GM19397 (cell line): ENCODE measurements around the gene SLC16A2.

Experiments used
- ATAC-seq: cut with Tn5 transposase; IDR thresholded peaks from one replicate; pipeline ENCODE4 v1.9.1; 2021; ENCODE audit warnings: mild to moderate bottlenecking, moderate library complexity; ENCODE audit not compliant: unreplicated experiment

SLC16A2 gene

DNA sequence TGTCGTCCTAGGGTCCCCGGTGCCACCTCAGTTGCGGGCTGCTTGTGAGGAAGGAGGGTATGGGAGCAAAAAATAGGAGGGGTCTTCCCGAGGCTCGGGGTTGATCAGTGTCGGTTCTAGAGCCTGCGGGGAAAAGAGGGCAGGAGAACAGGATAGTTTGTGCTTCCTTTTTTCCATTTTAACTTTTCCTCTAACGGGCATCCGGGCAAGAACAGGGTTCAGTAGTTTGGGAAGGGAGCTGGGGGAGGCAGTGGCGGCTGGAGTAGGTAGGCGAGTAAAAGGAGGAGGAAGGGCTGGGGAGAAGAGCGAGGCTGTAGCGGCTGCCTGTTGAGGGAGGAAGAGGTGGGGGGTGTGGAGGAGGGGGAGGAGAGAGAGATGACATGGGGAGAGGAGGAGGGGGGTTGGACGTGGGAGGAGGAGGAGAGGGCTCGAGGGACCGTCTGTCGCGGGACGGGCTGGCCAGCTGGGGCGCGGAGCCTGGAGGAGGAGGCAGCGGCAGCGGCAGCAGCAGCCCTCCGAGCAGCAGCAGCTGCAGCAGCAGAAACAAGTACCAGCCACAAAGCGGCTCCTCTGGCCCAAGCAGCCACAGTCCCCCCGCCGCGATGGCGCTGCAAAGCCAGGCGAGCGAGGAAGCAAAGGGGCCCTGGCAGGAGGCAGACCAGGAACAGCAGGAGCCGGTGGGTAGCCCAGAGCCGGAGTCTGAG is at the start of gene SLC16A2:
TSS of gene SLC16A2 (plus strand) at position 458 of the 704 bp plus-strand sequence. CDS start at position 603, 145 bp downstream.
- ATAC-seq = no peak

DNA sequence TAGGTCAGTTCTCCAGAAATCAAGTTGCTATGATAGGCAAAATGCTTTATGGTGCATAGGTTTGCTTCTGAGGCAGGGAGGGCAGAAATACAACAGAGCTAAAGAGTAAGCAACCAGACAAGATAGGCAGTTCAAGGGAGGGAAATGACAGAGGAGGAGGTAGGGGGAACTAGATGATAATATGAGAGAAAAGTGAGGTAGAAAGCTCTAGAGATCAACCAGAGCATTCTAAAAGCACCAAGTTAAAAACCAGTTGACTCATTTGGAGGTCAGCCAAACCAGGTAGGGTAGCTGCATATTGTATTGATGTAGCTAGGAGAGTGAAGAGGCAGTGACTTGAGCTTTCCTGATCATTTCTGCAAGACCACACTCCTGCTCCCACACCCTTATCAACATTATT is 49.0 kb upstream of the SLC16A2 start:
- ATAC-seq = no peak

DNA sequence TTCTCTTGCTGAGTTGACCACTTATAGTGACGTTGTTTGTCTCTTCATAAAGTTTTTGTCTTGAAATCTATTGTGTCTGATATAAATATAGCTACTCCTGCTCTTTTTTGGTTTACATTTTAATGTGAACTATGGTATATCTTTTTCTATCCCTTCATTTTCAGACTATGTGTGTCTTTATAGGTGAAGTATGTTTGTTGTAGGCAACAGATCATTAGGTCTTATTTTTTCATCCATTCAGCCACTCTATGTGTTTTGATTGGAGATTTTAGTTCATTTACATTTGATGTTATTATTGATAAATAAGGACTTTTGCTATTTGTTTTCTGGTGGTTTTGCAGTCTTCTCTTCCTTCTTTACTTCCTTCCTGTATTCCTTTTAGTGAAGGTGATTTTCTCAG is 44.0 kb upstream of the SLC16A2 start:
- no peak for ATAC-seq

DNA sequence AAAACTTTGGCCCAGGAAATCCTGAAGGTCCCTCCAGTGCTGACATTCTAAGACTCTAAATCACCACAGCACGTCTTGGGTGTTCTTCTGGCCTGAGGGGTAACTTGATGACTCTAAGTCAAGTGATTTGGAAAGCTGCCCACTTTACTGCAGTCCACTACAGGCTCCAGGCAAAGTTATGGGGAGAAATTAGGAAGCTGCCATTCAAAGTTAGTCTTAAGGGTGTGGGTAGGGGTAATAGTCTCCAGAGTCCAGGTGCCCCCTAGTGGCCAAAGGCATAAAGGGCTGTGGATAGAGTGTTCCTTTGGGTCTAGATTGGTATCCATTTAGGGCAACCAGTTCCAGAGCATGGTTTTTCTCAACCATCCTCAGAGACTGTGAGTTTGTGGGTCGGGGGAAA is 38.7 kb upstream of the SLC16A2 start:
- ATAC-seq = no peak

DNA sequence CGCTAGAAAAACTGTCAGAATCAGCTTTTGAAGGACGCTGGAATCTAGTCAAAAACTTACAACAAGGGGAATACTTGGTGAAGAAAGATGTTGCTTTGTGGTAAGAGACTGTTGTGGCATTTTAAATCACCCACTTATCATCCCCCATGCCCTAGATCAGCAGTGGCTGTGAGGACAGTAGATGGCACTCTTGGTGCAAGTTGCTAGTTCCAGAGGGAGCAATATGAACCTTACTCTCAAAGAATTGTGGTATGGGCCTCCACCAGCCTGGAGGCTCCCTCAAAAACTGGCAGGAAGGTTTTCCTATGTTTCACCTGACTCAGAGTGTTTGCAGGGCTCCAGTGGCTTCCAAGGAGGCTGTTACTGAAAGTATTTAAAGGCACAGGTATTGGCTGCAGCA is 37.7 kb upstream of the SLC16A2 start:
- ATAC-seq = no peak

DNA sequence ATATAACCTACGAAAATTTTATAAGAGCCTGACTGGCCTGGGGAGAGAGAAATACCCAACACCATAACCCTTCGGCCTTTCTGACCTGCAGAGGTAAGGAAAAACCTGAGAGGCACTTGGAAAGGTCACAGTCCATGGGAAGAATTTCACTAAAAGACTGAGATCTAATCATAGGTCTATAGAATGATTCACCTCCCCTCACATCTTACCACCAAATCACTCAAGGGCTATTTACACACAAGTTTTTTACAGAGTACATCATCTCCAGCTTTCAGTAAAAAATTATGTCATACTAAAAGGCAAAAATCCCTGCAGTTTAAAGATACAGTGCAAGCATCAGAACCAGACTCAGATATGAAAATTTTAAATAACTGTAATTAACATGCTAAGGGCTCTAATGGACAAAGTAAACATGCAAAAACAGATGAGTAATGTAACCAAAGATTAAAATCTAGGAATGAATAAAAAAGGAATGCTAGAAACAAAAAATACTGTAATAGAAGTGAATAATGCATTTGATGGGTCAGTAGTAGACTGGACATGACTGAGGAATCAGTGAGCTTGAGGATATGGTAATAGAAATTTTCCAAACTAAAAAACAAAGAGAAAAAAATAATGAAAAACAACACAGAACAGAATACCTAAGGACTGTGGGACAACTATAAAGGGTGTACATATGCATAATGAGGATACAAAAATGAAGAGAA is 32.1 kb upstream of the SLC16A2 start:
- ATAC-seq = no peak

DNA sequence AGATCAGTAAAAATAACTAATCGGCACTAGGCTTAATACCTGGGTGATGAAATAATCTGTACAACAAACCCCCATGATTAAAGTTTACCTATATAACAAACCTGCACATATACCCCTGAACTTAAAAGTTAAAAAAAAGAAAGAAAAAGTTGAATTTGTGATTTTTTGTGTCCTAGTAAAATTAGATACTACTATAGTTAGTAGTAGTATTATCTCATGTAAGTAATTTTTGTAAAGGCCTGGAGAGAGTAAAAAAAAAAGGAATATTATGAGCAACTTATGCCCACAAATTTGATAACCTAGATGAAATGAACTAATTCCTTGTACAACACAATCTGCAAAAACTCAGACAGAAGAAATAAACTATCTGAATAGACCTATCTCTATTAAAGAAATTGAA is 25.7 kb upstream of the SLC16A2 start:
- no peak for ATAC-seq

DNA sequence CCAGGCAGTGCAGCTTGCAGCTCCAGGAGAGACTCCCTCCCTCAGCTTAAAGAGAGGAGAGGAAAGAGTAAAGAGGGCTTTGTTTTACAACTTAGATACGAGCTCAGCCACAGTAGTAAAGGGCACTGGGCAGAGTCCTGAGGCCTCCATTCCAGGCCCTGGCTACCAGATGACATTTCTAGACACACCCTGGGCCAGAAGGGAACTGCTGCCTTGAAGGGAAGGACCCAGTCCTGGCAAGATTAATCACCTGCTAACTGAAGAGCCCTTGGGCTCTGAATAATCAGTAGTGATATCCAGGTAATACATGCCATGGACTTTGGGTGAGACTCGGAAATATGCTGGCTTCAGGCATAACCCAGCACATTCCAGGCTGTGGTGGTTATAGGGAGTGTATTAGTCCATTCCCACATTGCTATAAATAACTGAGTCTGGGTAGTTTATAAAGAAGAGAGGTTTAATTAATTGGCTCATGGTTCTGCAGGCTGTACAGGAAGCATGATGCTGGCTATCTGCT is 15.3 kb upstream of the SLC16A2 start:
- ATAC-seq = no peak

DNA sequence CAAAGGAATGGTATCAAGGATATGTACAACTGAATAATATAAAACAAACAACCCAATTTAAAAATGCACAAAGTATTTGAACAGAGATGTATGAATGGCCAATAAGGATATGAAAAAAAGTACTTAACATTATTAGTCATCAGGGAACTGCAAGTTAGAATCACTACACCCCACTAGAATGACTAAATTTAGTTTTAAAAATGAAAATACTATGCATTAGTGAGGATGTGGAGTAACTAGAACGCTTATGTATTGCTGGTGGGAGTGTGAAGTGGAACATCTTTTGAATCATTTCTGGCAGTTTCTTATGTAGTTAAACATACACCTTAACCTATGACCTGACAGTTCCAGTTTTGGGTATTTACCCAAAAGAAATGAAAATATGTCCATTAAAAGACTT is 13.0 kb upstream of the SLC16A2 start:
- ATAC-seq = no peak

DNA sequence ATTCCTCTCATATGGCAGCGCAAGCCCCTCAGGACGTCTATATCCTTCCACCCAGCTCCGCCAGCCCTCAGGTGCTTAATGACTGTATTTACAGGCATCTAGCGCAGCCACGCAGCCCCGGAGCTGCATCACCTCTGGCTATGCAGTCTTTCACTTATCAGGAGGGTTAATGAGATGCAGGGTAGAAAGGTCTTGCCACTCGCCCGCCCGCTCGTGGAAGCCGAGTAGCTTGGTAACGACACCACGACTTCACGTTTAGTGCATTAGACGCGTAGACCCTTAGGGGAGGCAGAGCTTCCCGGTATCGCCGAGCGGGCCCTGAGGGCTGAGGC is 1.5 kb upstream of the SLC16A2 start:
- no peak for ATAC-seq

DNA sequence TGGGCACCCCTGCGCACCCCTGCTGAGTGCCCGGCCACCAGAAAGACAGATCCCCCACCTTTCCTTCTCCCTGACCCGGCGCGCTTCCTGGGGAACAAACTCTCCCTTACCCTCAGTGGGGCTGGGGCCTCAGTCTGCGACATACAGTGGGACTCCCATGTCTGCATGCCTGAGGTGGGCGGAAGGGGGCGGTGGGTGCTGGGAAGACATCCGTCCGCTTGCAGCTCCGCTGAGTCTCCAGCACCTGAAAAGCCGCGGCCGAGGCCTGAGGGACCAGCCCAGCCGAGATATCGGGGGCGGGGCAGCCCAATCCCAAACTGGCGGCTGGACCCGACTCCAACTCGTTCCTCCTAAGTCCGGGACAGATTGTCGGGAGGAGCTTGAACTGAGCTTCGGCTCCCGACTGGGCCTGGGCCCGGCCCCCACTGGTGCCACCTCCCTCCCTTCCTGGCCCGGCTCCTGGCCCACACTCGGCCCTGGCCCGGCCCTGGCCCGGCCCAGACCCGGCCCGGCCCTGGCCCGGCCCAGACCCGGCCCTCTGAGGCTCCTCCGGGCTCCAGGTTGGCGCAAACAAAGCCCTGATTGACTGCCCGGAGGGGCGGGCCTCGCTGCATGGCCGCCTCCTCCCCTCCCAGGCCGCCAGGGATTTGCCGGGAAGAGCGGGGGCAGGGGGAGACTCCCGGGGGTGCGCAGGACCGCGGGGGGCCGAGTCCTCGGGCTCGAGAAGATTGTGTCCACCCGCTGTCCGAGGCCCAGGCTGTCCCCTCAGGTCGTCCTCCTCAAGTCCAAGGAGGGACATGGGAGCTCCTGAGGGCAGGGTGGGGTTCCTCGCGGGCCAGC is 877 bp upstream of the SLC16A2 start:
- ATAC-seq = no peak

DNA sequence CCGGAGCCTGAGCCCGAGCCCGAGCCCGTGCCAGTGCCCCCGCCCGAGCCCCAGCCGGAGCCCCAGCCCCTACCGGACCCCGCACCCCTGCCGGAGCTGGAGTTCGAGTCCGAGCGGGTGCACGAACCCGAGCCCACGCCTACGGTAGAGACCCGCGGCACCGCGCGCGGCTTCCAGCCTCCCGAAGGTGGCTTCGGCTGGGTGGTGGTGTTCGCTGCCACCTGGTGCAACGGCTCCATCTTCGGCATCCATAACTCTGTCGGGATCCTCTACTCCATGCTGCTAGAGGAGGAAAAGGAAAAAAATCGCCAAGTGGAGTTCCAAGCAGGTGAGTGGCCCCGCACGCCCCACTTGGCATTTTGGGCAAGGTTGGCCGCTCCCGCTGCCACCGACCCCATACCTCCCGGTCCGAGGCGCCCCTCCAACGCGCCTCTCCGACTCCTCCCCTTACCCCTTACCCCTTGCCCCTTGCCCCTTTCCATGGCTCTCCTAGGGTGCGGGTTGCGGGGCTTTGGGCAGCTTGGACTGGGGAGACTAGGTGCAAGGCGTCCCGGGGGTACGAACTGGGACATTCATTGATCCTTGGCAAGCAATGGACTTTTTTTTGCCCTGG is 553 bp downstream of the SLC16A2 start:
- ATAC-seq = no peak

DNA sequence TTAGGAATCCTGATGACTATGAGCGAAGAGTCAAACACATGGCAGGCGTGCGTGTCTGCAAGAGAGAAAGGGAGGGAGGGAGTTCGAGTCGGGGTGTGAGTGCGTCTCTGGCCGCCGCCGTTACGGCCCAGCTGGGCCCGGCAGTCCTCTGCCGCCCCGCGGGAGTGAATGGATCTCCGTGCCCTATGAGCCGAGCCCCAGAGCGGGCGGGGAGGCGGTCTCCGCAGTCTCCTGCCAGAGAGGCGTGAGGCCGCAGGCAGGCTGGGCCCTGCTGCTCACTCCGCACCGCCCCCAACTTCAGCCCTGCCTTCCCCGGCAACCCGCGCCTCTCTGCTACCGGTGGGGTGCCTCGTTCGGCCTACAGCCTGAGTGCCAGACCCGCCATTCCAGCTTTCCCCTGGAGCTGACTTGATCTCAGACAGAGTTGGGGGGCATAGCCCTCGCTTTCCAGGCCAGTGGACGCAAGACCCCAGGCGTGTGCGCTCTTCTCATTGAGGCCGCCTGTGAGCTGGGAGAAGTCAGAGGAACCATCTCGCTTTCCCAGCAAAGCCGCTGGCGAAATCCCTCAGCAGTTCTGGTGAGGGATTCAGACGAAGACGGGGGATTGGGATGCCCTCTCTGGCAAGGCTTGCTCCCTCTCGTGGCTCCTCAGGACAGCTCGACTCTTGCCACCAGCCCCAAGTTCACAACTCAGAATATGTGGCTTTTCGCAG is 1.4 kb downstream of the SLC16A2 start:
- ATAC-seq = no peak

DNA sequence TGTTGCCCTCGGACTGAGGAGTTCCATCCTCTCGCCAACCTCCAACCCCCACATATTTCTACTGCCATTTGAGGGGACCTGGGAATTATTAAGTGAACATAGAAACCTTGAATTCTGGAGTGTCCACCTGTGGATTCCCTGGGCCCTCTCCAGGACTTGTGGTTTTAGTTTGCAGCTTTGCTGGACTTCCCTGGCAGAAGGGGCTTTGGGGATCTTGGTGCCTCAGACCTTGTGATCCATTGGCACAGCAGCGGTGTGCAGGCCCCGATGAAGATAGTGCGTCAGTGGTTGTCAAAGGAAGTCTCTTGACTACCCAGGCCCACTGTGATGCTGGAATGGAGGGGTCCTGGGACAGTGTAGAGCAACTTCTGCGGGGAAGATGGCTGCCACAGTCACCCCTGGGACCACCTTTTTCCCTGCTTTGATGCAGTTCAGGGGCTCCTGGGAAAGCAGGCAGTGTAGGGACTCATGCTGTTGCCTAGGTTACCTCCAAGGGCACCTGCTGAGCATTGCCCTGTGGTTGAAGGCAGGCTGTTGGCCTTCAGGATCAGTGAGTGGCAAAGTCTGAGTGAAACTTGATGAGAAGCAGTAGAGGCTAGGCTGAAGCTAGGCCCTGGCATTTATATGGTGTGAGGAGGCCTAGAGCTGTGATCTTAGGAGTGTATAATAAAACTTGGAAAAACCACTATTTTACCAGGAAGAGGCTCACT is 2.2 kb downstream of the SLC16A2 start:
- no peak for ATAC-seq

DNA sequence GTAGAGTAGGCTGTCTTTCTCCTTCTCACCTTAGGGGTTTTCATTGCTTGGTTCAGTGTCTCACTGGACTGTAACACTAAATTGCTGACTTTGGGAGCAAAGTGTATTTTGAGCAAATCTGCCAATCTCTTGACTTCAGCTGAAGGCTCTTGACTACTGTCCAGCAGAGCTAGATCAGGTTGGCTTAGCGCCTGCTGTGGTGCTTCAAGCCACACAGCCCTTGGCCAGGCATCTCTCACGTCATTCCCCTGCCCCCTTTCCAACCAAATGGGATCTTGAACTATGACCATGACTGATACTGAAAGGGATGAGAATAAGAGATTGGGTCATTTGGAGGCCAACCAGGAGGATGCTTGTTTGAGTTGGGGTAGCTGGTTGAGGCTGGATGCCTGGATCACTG is 4.8 kb downstream of the SLC16A2 start:
- no peak for ATAC-seq

DNA sequence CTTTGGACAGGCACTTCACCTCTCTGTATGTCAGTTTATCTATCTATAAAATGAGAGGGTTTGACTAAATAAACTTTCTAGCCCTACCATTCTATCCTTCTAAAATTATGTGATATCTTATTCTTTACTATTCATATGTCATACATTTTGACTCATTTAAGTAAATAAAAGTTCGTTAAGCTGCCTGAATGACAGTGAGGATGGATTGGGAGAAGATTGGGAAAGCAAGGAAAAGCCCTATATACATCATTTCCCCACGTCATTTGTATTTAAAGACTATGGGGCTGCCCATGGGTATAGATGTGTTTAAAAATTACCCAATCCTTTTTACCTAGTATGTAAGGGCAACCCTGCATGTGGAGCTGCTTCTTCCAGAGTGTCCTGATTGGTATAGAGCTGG is 5.3 kb downstream of the SLC16A2 start:
- no peak for ATAC-seq

DNA sequence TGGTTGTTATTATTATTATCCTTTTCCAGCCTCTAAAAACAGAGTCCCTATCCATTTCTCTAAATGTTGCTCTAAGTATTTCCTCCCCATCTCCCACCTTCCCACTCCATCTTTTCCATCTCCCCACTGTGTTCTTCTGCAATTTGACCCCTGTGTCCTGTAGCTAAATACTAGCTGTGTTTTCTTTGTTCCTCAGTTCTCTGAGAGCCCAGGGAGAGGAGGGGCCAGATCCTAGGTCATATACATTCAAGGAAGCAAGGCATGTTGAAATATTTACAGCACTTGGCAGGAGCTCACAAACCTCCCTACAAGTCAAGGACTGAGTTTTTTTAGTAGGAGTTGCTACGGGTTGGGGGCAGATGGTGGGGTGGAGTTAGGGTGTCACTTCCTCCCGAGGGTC is 10.5 kb downstream of the SLC16A2 start:
- ATAC-seq = no peak

DNA sequence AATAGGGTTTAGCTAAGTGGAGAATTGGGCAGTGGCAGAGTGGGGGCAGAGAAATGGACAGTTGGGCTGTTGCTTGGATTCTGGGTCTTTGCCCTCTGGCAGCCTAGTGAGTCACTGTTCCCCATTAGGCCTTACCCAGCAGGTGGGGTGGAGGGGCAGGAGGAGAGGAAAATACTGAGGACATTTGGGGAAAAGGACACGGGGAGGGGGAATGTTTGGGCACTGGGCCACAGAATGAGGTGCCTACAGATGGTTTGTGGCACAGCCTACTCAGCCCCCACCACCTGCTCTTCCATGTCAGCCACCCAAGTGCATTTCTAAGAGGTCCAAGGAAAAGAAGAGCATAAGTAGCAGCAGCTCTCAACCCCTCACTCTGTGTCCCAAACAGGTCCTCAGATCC is 13.0 kb downstream of the SLC16A2 start:
- no peak for ATAC-seq

DNA sequence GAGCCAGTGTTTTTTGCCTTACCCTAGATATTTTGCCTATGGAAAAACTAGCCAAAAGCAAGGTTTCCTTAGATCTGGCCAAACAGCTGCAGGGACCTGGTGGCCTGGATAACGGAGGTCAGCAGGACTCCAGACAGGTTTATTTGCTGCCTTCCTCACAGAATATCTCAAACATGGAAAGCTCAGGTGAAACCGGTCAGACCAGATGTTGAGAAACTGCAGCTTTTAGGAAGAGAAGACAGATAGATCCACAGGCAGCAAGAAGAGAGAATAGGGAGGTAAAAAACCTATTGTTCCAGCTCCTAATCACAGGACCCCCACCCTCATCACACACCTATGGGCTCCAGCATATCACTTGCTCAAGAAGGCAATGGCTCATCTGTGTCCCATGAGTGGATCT is 16.2 kb downstream of the SLC16A2 start:
- no peak for ATAC-seq

DNA sequence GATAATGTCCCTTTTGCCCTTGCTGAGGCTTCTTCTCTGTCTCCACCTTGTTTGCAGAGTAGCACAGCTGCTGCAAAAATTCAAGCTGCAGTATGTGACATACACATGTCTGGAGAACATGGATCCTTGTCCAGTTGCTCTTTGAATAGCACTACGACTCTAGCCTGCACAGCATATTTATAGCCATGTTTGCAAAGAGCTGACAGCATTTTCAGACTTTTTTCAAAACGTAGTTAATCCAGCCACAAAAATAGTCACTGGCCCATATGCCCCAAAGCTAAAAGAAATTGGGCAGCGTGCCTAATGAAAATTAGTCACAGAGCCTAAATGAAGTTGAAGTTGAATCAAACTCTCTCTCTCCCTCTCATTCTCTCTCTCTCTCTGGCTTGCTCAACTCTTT is 17.5 kb downstream of the SLC16A2 start:
- ATAC-seq = no peak
